H1 (cell line): Measurements from ENCODE around the gene ARID5A. TPM values are rescaled to one million over a fixed set of nuclear protein-coding genes. Genes with fewer than 3 reads are reported as not detected.

Experiments
- CTCF ChIA-PET: fragments of 300-600 bp; sonication (Branson Sonifier 250); formaldehyde crosslinking; loops from one replicate; lab custom pipeline; 2021; ENCODE audit not compliant: partially characterized antibody; lab: Charles Lee
- POLR2A ChIA-PET: fragments of 300-600 bp; sonication (Branson Sonifier 250); formaldehyde crosslinking; loops from one replicate; lab custom pipeline; 2021; ENCODE audit warnings: inconsistent platforms; ENCODE audit not compliant: partially characterized antibody; lab: Charles Lee
- DNase-seq, 2 experiments: peaks; one replicate each; pipeline versions ENCODE4 v3.0.0 to v3.0.0-alpha.2; 2010 to 2022; ENCODE audit warnings: low spot score in 2 of 2, low read depth in 1 of 2, mixed read lengths in 1 of 2
- FAIRE-seq: peaks from 2 replicates; lab custom pipeline; 2011; peaks lifted over from hg19 to GRCh38; lab: Jason Lieb, UNC
- H2AFZ ChIP-seq: 2 replicates; pipeline ENCODE4 v1.8.1; 2012; ENCODE audit warnings: low read length, inconsistent platforms
- H2AK5ac ChIP-seq: 2 replicates; pipeline ENCODE4 v1.6.1; 2013; ENCODE audit warnings: low read depth, low read length
- H2BK120ac ChIP-seq: replicated peaks from 2 replicates; pipeline ENCODE3; 2013; ENCODE audit warnings: low read depth, low read length, inconsistent platforms
- H2BK12ac ChIP-seq: 2 replicates; pipeline ENCODE4 v1.6.1; 2013; ENCODE audit warnings: low read depth, low read length
- H2BK15ac ChIP-seq: 2 replicates; pipeline ENCODE4 v1.6.1; 2013; ENCODE audit warnings: low read length
- H2BK20ac ChIP-seq: 2 replicates; pipeline ENCODE4 v1.6.1; 2013; ENCODE audit warnings: low read length
- H2BK5ac ChIP-seq: 2 replicates; pipeline ENCODE4 v1.6.1; 2013; ENCODE audit warnings: low read depth, low read length
- H3K14ac ChIP-seq: 2 replicates; pipeline ENCODE4 v1.6.1; 2013; ENCODE audit warnings: inconsistent platforms; ENCODE audit not compliant: insufficient read length
- H3K18ac ChIP-seq: 2 replicates; pipeline ENCODE4 v1.6.1; 2013; ENCODE audit warnings: low read length; ENCODE audit errors: extremely low read depth
- H3K23ac ChIP-seq: 2 replicates; pipeline ENCODE4 v1.6.1; 2013; ENCODE audit warnings: inconsistent platforms; ENCODE audit not compliant: insufficient read length
- H3K23me2 ChIP-seq: 2 replicates; pipeline ENCODE4 v1.6.1; 2013; ENCODE audit warnings: low read depth, low read length
- H3K27ac ChIP-seq: 2 replicates; pipeline ENCODE4 v1.6.1; 2011; ENCODE audit warnings: low read depth, low read length, inconsistent platforms
- H3K27me3 ChIP-seq, 4 experiments: replicated peaks in 1 of 4; 1 replicate in 1 of 4; 2 replicates in 3 of 4; pipeline versions ENCODE4 v1.6.1 to v1.8.1; 2011 to 2013; ENCODE audit warnings: low read length in 3 of 4, mild to moderate bottlenecking in 3 of 4, inconsistent platforms in 2 of 4, mixed read lengths in 2 of 4, moderate library complexity in 1 of 4; ENCODE audit not compliant: control insufficient read depth in 3 of 4, insufficient read depth in 3 of 4; ENCODE audit errors: extremely low read depth in 1 of 4
- H3K36me3 ChIP-seq, 4 experiments: 2 replicates each; pipeline versions ENCODE4 v1.6.1 to v1.8.1; 2011 to 2013; ENCODE audit warnings: mild to moderate bottlenecking in 4 of 4, low read length in 3 of 4, moderate library complexity in 2 of 4, control low read depth in 1 of 4, inconsistent platforms in 1 of 4; ENCODE audit not compliant: insufficient read depth in 4 of 4, control insufficient read depth in 2 of 4
- H3K4ac ChIP-seq: replicated peaks from 2 replicates; pipeline ENCODE3; 2013; ENCODE audit warnings: low read length, low read depth, mixed read lengths, inconsistent platforms; ENCODE audit not compliant: insufficient read length
- H3K4me1 ChIP-seq, 4 experiments: replicated peaks in 1 of 4; 1 replicate in 1 of 4; 2 replicates in 3 of 4; pipeline versions ENCODE4 v1.6.1 to v1.8.1; 2011 to 2013; ENCODE audit warnings: low read length in 3 of 4, inconsistent platforms in 2 of 4, mixed read lengths in 1 of 4; ENCODE audit not compliant: insufficient read depth in 4 of 4, control insufficient read depth in 3 of 4
- H3K4me2 ChIP-seq, 2 experiments: 2 replicates each; pipeline versions ENCODE4 v1.6.1 to v1.8.1; 2011 to 2013; ENCODE audit warnings: low read depth in 2 of 2, low read length in 2 of 2, control low read depth in 1 of 2, inconsistent platforms in 1 of 2, mild to moderate bottlenecking in 1 of 2; ENCODE audit not compliant: insufficient read depth in 1 of 2
- H3K4me3 ChIP-seq, 4 experiments: fragments of 200-600, 300-600 bp in 1 of 4; sonication (generic), shearing (Covaris generic), sonication (Bioruptor Twin) in 1 of 4; 2 replicates each; pipeline versions ENCODE4 v1.5.1 to v1.8.1; 2011 to 2016; ENCODE audit warnings: low read length in 4 of 4, low read depth in 3 of 4, control low read depth in 2 of 4, inconsistent platforms in 2 of 4, mild to moderate bottlenecking in 2 of 4, mixed read lengths in 1 of 4, moderate library complexity in 1 of 4; ENCODE audit not compliant: insufficient read depth in 2 of 4; ENCODE audit errors: extremely low read depth in 1 of 4
- H3K56ac ChIP-seq: replicated peaks from 2 replicates; pipeline ENCODE3; 2013; ENCODE audit warnings: low read depth, mild to moderate bottlenecking, mixed read lengths, low read length, inconsistent platforms; ENCODE audit not compliant: insufficient read length
- H3K79me1 ChIP-seq: 2 replicates; pipeline ENCODE4 v1.6.1; 2013; ENCODE audit warnings: low read depth, low read length, control low read depth
- H3K79me2 ChIP-seq, 2 experiments: 2 replicates each; pipeline versions ENCODE4 v1.6.1 to v1.8.1; 2012 to 2013; ENCODE audit warnings: low read length in 2 of 2, mild to moderate bottlenecking in 2 of 2, inconsistent platforms in 1 of 2; ENCODE audit not compliant: insufficient read depth in 2 of 2, control insufficient read depth in 1 of 2
- H3K9ac ChIP-seq, 4 experiments: replicated peaks in 1 of 4; 1 replicate in 1 of 4; 2 replicates in 3 of 4; pipeline versions ENCODE4 v1.6.1 to v1.8.1; 2011 to 2013; ENCODE audit warnings: low read depth in 3 of 4, low read length in 3 of 4, control low read depth in 2 of 4, mild to moderate bottlenecking in 2 of 4, moderate library complexity in 2 of 4, inconsistent platforms in 1 of 4; ENCODE audit errors: extremely low read depth in 1 of 4
- H3K9me3 ChIP-seq, 2 experiments: 2 replicates each; pipeline versions ENCODE4 v1.6.1 to v1.8.1; 2012 to 2013; ENCODE audit warnings: mild to moderate bottlenecking in 2 of 2, moderate library complexity in 2 of 2, control low read depth in 1 of 2, inconsistent platforms in 1 of 2, low read depth in 1 of 2, low read length in 1 of 2, mixed read lengths in 1 of 2; ENCODE audit not compliant: insufficient read depth in 2 of 2
- H4K20me1 ChIP-seq, 2 experiments: replicated peaks in 1 of 2; 2 replicates each; pipeline versions ENCODE3 to v1.8.1; 2011 to 2013; ENCODE audit warnings: inconsistent platforms in 2 of 2, low read length in 2 of 2, mild to moderate bottlenecking in 1 of 2; ENCODE audit not compliant: insufficient read depth in 2 of 2, control insufficient read depth in 1 of 2
- H4K5ac ChIP-seq: 2 replicates; pipeline ENCODE4 v1.6.1; 2013; ENCODE audit warnings: low read length, low read depth, mixed read lengths, inconsistent platforms; ENCODE audit not compliant: insufficient read length
- H4K8ac ChIP-seq: 2 replicates; pipeline ENCODE4 v1.8.0; 2013; ENCODE audit warnings: mild to moderate bottlenecking, moderate library complexity, low read length, inconsistent platforms; ENCODE audit not compliant: insufficient read depth; ENCODE audit errors: extremely low read depth
- H4K91ac ChIP-seq: replicated peaks from 2 replicates; pipeline ENCODE3; 2013; ENCODE audit warnings: low read length, mixed read lengths, inconsistent platforms; ENCODE audit not compliant: insufficient read length
- ATF2 ChIP-seq: IDR thresholded peaks from 2 replicates; pipeline ENCODE4 v1.6.1; 2012; ENCODE audit warnings: low read length, inconsistent platforms
- CBX8 ChIP-seq: fragments of 300-800, 300-1000 bp; sonication (generic); IDR thresholded peaks from 2 replicates; pipeline ENCODE4 v1.7.1; 2016; ENCODE audit warnings: low read depth, low read length, borderline replicate concordance
- E2F6 ChIP-seq: IDR thresholded peaks from 2 replicates; pipeline ENCODE4 v1.6.1; 2012; ENCODE audit warnings: inconsistent platforms
- RBBP5 ChIP-seq: IDR thresholded peaks from 2 replicates; pipeline ENCODE4 v1.7.1; 2012; ENCODE audit warnings: low read depth, mild to moderate bottlenecking, inconsistent platforms, low read length, moderate library complexity, borderline replicate concordance
- SP2 ChIP-seq: IDR thresholded peaks from 2 replicates; pipeline ENCODE4 v1.6.1; 2012; ENCODE audit warnings: mild to moderate bottlenecking, low read length, inconsistent platforms
- TAF7 ChIP-seq: optimal IDR thresholded peaks from 2 replicates; pipeline ENCODE3; 2011; ENCODE audit warnings: low read depth, mild to moderate bottlenecking, inconsistent platforms, low read length, moderate library complexity, borderline replicate concordance
- YY1 ChIP-seq: IDR thresholded peaks from 2 replicates; pipeline ENCODE4 v1.6.1; 2011; ENCODE audit warnings: low read depth, mild to moderate bottlenecking, low read length
- WGBS, 2 experiments: shearing (Covaris generic) in 1 of 2; methylation state at CpG; one replicate each; pipeline versions ENCODE4 v1.1.6 to v1.1.7; 2013 to 2015; ENCODE audit warnings: low lambda C conversion rate in 2 of 2, mixed read lengths in 2 of 2, inconsistent platforms in 1 of 2, low coverage in 1 of 2, missing lambda C conversion rate in 1 of 2; ENCODE audit not compliant: insufficient replicate concordance in 2 of 2, insufficient coverage in 1 of 2, insufficient read length in 1 of 2; ENCODE audit errors: extremely low coverage in 1 of 2, missing lambda C conversion rate in 1 of 2; 5-methylcytosine and 5-hydroxymethylcytosine counted together
- polyA plus RNA-seq, 7 experiments: library from polyadenylated mRNA; depleted of rRNA in 3 of 7; stranded (reverse) in 5 of 7; unstranded in 2 of 7; fragments of >200 nt in 5 of 7; fragments of 200-250 nt in 2 of 7; gene quantifications; 1 replicate in 5 of 7; 2 replicates in 1 of 7; 4 replicates in 1 of 7; pipeline versions ENCODE4 v1.2.1 to v1.2.3, GENCODE V29; 2011 to 2013; ENCODE audit warnings: missing spikeins in 2 of 7, mixed read lengths in 2 of 7
- total RNA-seq: library from RNA; stranded (reverse); fragmentation: NEBNext Ultra II Directional; extraction: Animal tissue kit (Norgen Biotek cat#: 25700); gene quantifications from 2 replicates; pipeline ENCODE4 v1.2.1, GENCODE V29; 2021

The ARID5A gene
- total and polyA plus RNA-seq, 2 of the 8 experiments (the other 6 are each of a cell fraction or from before 2014, with no cell fraction given), result 3.3 to 5.3 TPM

- Histone ChIP-seq H3K36me3 (no peaks in the 10 kb centered on the region), H3K79me2 (no peaks in the 10 kb centered on the region), H2BK120ac (no peak overlapping the region), H3K4ac (no peak overlapping the region), H3K79me1 (no peaks in the 10 kb centered on the region), H3K4me3 (peak overlapping the region; percentile 34 to 63 (median 37); a peak in 5 of 8 replicates), H4K5ac (no peak overlapping the region), H3K23ac (no peak overlapping the region), H4K91ac (no peak overlapping the region), H3K14ac (no peak overlapping the region), H3K4me2 (peak overlapping the region; percentile 59), H3K18ac (no peak overlapping the region; the same call in 1 of the 2 replicates), H3K56ac (no peak overlapping the region), H2BK20ac (no peak overlapping the region), H3K4me1 (peaks cover 2 to 4% (median 3%) of the 10 kb centered on the region in 4 experiments), H2BK15ac (no peak overlapping the region), H3K27ac (no peak overlapping the region), H3K27me3 (peaks cover 0 to 28% (median 22%) of the 10 kb centered on the region in 4 experiments; a peak in 6 of 7 replicates), H2AFZ (no peak overlapping the region), H2AK5ac (no peak overlapping the region), H4K20me1 (no peaks in the 10 kb centered on the region), H2BK5ac (no peak overlapping the region), H3K9me3 (no peaks in the 10 kb centered on the region), H3K9ac (no peak overlapping the region), H3K23me2 (peaks cover 8% of the 10 kb centered on the region; the same call in 1 of the 2 replicates), H4K8ac (no peak overlapping the region), H2BK12ac (no peak overlapping the region)
- no peak for TF ChIP-seq TAF7
- TF ChIP-seq E2F6, result no peak
- no peak for TF ChIP-seq CBX8
- TF ChIP-seq ATF2, result no peak
- TF ChIP-seq YY1, result no peak
- TF ChIP-seq RBBP5, result no peak
- no peak for TF ChIP-seq SP2
- FAIRE-seq, result no peak
- no peak for DNase-seq
- POLR2A ChIA-PET, result no interaction called here
- CTCF ChIA-PET, result interaction anchor here (0.7 to 18.5 kb wide), 7 partner anchors 12 to 120 kb away, joined by 4 to 361 read pairs (median 5); no protein-coding TSS in a partner anchor
- 78% methylated on average over 13 of the region's 14 CpGs; no CpG with 5 or more reads in 1 of the 2 experiments for WGBS, 2 experiments
Measured at GRCh38 chr2:96528006-96528699, 8.4 kb upstream of the ARID5A start.
